Suprapubic skin (tissue), 4 donors: Measurements from ENCODE around the gene EIF2AK3. TPM values are rescaled to one million over a fixed set of nuclear protein-coding genes. Genes with fewer than 3 reads are reported as not detected.
A peak's percentile ranks its signal among the peaks of the same experiment; 100 is the strongest.

Source experiments
- DNase-seq, 2 donors: peaks; one replicate each; pipeline ENCODE4 v3.0.0-alpha.2; 2019; ENCODE audit warnings: low spot score in 2 of 2
- H3K27ac ChIP-seq: fragments of 200-600 bp; sonication (generic); one replicate; pipeline ENCODE4 v1.5.1; 2019
- H3K27me3 ChIP-seq: fragments of 200-600 bp; sonication (generic); one replicate; pipeline ENCODE4 v1.5.1; 2019
- H3K36me3 ChIP-seq: fragments of 200-600 bp; sonication (generic); one replicate; pipeline ENCODE4 v1.5.1; 2019
- H3K4me1 ChIP-seq: fragments of 200-600 bp; sonication (generic); one replicate; pipeline ENCODE4 v1.5.1; 2019
- H3K4me3 ChIP-seq: fragments of 200-600 bp; sonication (generic); one replicate; pipeline ENCODE4 v1.5.1; 2019; ENCODE audit warnings: mild to moderate bottlenecking
- H3K9me3 ChIP-seq: fragments of 200-600 bp; sonication (generic); one replicate; pipeline ENCODE4 v1.5.1; 2019
- EP300 ChIP-seq: sonication (generic); formaldehyde crosslinking; IDR thresholded peaks from one replicate; pipeline ENCODE4 v1.6.1; 2017; ENCODE audit warnings: antibody characterized with exemption
- POLR2A ChIP-seq, 2 donors: fragments of 450-650 bp; IDR thresholded peaks; one replicate each; pipeline ENCODE4 v1.6.1; 2017; ENCODE audit warnings: antibody characterized with exemption in 2 of 2, mild to moderate bottlenecking in 2 of 2, moderate library complexity in 2 of 2
- POLR2AphosphoS5 ChIP-seq, 3 donors: sonication (generic); formaldehyde crosslinking; IDR thresholded peaks; one replicate each; pipeline ENCODE4 v1.6.1; 2017; ENCODE audit warnings: antibody characterized with exemption in 3 of 3
- WGBS: methylation state at CpG from one replicate; pipeline ENCODE4 v1.1.5; 2018; 5-methylcytosine and 5-hydroxymethylcytosine counted together
- total RNA-seq, 4 donors: library from RNA; depleted of rRNA; stranded (reverse); fragments of >200 nt; gene quantifications; one replicate each; pipeline ENCODE4 v1.1.0, GENCODE V29; 2016
- TF ChIP-seq, protein P1 (sequence below), 2 donors: fragments of 200-600 bp in 1 of 2; fragments of 450-650 bp in 1 of 2; sonication (generic) in 1 of 2; IDR thresholded peaks; one replicate each; pipeline ENCODE4 v1.5.1; 2016 to 2019; ENCODE audit warnings: antibody characterized with exemption in 2 of 2, mild to moderate bottlenecking in 1 of 2, moderate library complexity in 1 of 2

Gene EIF2AK3
- total RNA-seq, 4 donors from 2014 or later = 23.4 to 30.2 (median 23.9) TPM

DNA sequence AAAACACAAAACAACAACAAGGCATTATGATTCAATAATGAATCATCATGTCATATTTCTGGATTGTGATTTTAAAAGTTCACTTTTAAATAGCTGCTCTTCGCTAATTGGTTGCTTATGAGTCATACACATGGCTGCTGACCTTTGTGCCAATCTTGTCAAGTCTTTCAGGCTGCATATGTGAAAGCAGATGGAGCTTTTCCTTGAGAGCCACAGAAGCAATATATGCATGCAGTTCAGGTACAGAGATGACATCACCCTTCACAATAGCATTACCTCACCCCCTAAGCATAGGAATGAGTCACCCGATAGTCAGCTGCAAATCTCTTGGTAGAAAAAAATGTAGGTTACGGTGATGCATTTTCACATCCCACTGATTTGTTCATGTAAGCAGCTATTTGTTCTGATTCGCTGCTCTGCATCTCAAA is 27.2 kb downstream of the EIF2AK3 start:
- 21% methylated on average over 4 of the region's 4 CpGs for WGBS
- Histone ChIP-seq H3K36me3 (no peaks in the 10 kb centered on the region), H3K27me3 (no peaks in the 10 kb centered on the region), H3K27ac (peak overlapping the region; percentile 55), H3K4me1 (peaks cover 24% of the 10 kb centered on the region), H3K9me3 (no peaks in the 10 kb centered on the region), H3K4me3 (no peak overlapping the region)
- DNase-seq = no peak
- TF ChIP-seq, protein P1, sequence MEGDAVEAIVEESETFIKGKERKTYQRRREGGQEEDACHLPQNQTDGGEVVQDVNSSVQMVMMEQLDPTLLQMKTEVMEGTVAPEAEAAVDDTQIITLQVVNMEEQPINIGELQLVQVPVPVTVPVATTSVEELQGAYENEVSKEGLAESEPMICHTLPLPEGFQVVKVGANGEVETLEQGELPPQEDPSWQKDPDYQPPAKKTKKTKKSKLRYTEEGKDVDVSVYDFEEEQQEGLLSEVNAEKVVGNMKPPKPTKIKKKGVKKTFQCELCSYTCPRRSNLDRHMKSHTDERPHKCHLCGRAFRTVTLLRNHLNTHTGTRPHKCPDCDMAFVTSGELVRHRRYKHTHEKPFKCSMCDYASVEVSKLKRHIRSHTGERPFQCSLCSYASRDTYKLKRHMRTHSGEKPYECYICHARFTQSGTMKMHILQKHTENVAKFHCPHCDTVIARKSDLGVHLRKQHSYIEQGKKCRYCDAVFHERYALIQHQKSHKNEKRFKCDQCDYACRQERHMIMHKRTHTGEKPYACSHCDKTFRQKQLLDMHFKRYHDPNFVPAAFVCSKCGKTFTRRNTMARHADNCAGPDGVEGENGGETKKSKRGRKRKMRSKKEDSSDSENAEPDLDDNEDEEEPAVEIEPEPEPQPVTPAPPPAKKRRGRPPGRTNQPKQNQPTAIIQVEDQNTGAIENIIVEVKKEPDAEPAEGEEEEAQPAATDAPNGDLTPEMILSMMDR (IDR thresholded peaks at IDR 0.05) = no peak
- TF ChIP-seq EP300 (peak; percentile 11), POLR2AphosphoS5 (IDR thresholded peaks at IDR 0.05) (peak in 1 of 3 donors; percentile 68)

DNA sequence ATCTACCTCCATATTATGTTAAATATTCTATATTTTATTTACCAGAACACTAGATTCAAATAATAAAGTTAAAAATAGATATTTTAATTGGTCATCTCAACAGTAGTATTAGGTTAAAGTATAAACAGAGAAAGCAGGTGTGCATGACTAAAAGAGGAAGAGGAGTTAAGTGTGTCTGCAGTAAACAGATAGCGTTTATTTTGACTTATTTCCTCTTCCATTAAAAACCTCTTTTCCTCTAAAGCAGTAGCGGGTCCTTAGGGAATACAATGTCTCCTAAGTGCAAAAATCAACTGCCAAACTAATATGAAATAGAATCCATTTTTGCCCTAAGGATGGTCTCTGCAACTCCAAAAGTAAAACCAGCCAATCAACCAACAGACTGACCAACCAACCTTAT is 27.7 kb downstream of the EIF2AK3 start:
- no peak for DNase-seq
- peaks cover 24% of the 10 kb centered on the region for H3K4me1 ChIP-seq
- no peaks in the 10 kb centered on the region for H3K36me3 ChIP-seq
- no peaks in the 10 kb centered on the region for H3K27me3 ChIP-seq
- H3K4me3 ChIP-seq = no peak overlapping the region
- TF ChIP-seq, protein P1 (IDR thresholded peaks at IDR 0.05) = no peak
- TF ChIP-seq EP300 = no peak
- peak overlapping the region; percentile 55 for H3K27ac ChIP-seq
- no peaks in the 10 kb centered on the region for H3K9me3 ChIP-seq
- WGBS = 64% methylated on average over 2 of the region's 2 CpGs

DNA sequence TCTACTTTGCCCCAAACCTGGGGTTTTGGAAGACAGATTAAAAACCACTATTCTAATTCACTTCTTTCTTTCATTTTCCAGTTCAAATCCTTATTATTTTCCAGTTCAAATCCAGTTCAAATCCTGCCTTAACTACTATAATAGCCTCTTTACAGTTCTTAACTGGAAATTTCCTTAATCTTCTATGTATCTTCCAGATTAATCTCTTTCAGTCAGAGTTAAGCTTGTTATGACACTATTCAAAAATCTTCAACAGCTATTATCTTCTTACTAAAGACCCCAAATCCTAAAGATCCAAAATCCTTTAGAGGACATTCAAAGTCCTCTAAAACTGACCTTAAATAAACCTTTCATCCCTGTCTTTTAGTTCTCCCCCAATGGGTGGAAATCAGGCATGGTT is 30.1 kb downstream of the EIF2AK3 start:
- H3K27me3 ChIP-seq = no peaks in the 10 kb centered on the region
- no peak overlapping the region for H3K27ac ChIP-seq
- TF ChIP-seq POLR2AphosphoS5 (IDR thresholded peaks at IDR 0.05) = no peak
- TF ChIP-seq POLR2A (IDR thresholded peaks at IDR 0.05) = no peak
- TF ChIP-seq, protein P1 (IDR thresholded peaks at IDR 0.05) = no peak
- TF ChIP-seq EP300 = no peak
- H3K36me3 ChIP-seq = peaks cover 11% of the 10 kb centered on the region
- no peaks in the 10 kb centered on the region for H3K9me3 ChIP-seq
- H3K4me1 ChIP-seq = peaks cover 24% of the 10 kb centered on the region
- DNase-seq = no peak
- no peak overlapping the region for H3K4me3 ChIP-seq

DNA sequence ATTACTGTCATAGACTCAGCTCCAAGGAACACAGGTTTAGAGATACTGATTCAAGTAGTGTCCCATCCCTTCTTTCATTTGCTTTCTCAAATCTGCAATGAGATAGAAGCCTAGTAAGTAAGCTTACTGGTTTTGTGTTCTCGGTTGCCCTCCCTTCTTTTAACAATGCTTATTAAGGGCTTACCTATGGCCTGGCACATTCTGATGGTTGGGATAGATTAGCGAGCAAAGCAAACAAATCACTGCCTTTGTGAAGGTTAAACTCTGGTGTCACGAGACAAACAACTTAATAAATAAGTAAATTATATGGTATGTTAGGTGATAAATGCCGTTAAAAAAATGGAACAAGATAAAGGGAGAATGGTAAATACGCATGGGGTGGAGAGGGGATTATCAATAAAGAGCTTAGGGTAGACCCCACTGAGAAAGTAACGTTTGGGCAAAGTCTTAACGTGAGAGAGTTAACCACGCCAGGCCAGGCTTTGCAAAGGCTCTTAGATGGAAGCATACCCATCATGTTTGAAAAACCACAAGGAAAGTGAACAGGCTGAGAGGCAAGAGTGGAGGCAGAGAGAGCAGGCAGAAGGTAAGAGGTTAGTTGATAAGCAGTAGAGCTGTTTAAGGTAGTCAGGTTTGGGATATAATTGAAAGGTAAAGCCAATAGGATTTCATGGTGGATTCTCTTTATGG is 31.0 kb downstream of the EIF2AK3 start:
- Histone ChIP-seq H3K36me3 (peaks cover 11% of the 10 kb centered on the region), H3K4me1 (peaks cover 21% of the 10 kb centered on the region), H3K27ac (no peak overlapping the region), H3K27me3 (no peaks in the 10 kb centered on the region), H3K9me3 (no peaks in the 10 kb centered on the region), H3K4me3 (no peak overlapping the region)
- DNase-seq = no peak
- 95% methylated on average over 8 of the region's 8 CpGs for WGBS
- TF ChIP-seq, protein P1 (IDR thresholded peaks at IDR 0.05) = no peak
- TF ChIP-seq POLR2A (IDR thresholded peaks at IDR 0.05) (no peak), POLR2AphosphoS5 (IDR thresholded peaks at IDR 0.05) (no peak), EP300 (no peak)

DNA sequence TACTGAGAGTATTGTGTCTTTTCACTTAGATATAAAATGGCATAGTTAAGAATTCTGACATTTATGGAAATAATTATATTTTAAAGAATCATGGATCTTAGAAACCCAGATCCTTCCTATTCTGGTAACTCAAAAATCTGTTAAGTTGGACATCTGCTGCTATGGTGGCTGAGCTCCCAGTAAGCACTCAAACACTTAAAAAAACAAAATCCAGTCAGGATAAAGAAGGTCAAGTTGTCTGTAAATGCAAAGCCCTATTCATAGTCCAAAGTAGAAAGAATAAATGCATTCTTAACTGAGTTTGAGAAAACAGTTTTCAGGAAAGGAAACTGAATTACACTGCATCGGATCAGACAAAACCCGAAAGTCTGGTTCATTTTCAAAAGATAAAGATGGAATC is 35.6 kb downstream of the EIF2AK3 start:
- H3K27me3 ChIP-seq = no peaks in the 10 kb centered on the region
- H3K4me3 ChIP-seq = no peak overlapping the region
- no peak for DNase-seq
- TF ChIP-seq POLR2A (IDR thresholded peaks at IDR 0.05) (no peak), POLR2AphosphoS5 (IDR thresholded peaks at IDR 0.05) (no peak), EP300 (no peak)
- TF ChIP-seq, protein P1 (IDR thresholded peaks at IDR 0.05) = no peak
- 77% methylated on average over 2 of the region's 2 CpGs for WGBS
- H3K27ac ChIP-seq = no peak overlapping the region
- H3K9me3 ChIP-seq = no peaks in the 10 kb centered on the region
- no peaks in the 10 kb centered on the region for H3K4me1 ChIP-seq
- peaks cover 38% of the 10 kb centered on the region for H3K36me3 ChIP-seq
